Activated CD8-positive, alpha-beta memory T cell treated with anti-CD3 and anti-CD28 coated beads, Interleukin-2, amount 10 ng/mL, durations not matched to agents 7 days and 5 days (primary cell): ENCODE measurements around the gene TBCD. TPM values are rescaled to one million over a fixed set of nuclear protein-coding genes. Genes with fewer than 3 reads are reported as not detected.
A peak's percentile ranks its signal among the peaks of the same experiment; 100 is the strongest.

Source experiments
- ATAC-seq: fragments of 150-1000 bp; cut with Tn5 transposase; one replicate; pipeline ENCODE4 v1.10.0; 2021; ENCODE audit warnings: moderate library complexity
- CTCF ChIA-PET: fragments of 350-600 bp; sonication (Branson Sonifier 250); formaldehyde crosslinking; loops from one replicate; lab custom pipeline; 2021; ENCODE audit warnings: antibody characterized with exemption; lab: Charles Lee
- DNase-seq: peaks from one replicate; pipeline ENCODE4 v3.0.0-alpha.2; 2020
- H3K27ac Mint-ChIP-seq: one replicate; pipeline ENCODE4 v1.8.0; 2021; ENCODE audit warnings: mild to moderate bottlenecking, mixed read lengths
- H3K27me3 Mint-ChIP-seq: one replicate; pipeline ENCODE4 v1.8.0; 2021; ENCODE audit warnings: mixed read lengths
- H3K36me3 Mint-ChIP-seq: one replicate; pipeline ENCODE4 v1.8.0; 2021; ENCODE audit warnings: mild to moderate bottlenecking, mixed read lengths
- H3K4me1 Mint-ChIP-seq: one replicate; pipeline ENCODE4 v1.8.0; 2021; ENCODE audit warnings: mixed read lengths
- H3K4me3 Mint-ChIP-seq: one replicate; pipeline ENCODE4 v1.8.0; 2021; ENCODE audit warnings: mild to moderate bottlenecking, moderate library complexity, mixed read lengths
- H3K9me3 Mint-ChIP-seq: one replicate; pipeline ENCODE4 v1.8.0; 2022; ENCODE audit warnings: low read depth, mixed read lengths
- total RNA-seq, 2 experiments: library from RNA; stranded (reverse); gene quantifications; one replicate each; pipeline ENCODE4 v1.2.3, GENCODE V29; 2021

The TBCD gene
- total RNA-seq, 2 experiments from 2014 or later, result 105 to 157 TPM

DNA sequence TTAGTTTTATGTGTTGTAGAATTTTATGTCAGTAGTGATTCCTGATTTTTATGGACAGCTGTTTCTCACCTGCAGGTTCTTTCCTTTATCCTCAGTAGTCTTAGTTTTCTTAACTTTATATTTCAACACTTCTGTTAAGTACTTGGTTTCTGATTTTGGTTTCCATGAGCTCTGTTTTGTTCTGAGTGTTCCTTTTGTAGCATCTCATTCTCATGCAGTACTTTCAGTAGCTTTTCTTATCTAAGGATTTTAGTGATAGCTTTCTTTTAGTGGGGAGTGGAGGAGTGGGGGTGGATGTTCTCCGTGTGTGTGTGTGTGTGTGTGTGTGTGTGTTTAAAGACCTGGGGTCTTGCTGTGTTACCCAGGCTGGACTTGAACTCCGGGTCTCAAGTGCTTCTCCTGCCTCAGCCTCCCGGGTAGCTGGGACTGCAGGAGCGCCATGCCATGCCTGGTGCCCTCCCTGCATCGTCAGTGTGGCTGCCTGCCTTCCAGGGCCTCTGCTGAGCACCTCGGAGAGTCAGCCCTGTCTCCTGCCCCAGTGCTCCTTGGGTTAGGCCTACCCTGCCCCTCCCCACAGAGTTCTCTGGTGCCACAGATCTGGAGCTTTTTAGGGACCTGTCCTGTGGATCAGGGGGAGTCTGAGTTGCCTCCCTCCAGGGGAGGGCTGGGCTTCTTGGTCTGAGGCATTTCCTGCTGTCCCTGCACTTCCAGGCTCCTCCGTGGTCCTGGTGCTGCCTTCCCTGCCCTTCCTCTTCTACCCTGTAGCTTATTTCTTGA lies 92.2 kb downstream of the TBCD start:
- ATAC-seq, result no peak
- no peaks in the 10 kb centered on the region for H3K27me3 Mint-ChIP-seq

DNA sequence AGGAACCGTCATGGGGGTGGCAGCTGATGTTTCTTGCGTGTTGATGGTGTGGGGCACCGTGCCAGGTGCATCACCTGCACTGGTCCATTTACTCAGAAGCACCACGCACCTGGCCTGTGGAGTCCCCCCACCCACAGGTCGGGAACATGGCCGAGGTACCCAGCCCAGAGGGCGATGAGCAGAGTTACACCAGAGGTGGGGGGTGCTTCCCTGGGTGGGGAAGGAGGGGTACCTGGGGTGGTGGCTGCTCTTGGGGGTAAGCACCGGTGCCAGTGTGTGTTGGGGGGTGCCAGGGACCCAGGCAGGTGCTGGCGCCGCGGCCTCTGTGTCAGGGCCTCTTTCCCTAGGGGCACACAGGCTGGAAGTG lies 92.9 kb downstream of the TBCD start:
- no peaks in the 10 kb centered on the region for H3K27me3 Mint-ChIP-seq
- H3K9me3 Mint-ChIP-seq, result no peaks in the 10 kb centered on the region
- ATAC-seq, result no peak
- H3K4me1 Mint-ChIP-seq, result peaks cover 11% of the 10 kb centered on the region
- CTCF ChIA-PET, result interaction anchor here (1.3 kb wide), 1 partner anchor 66 kb away, joined by 3 read pairs; no protein-coding TSS in a partner anchor
- H3K27ac Mint-ChIP-seq, result no peak overlapping the region
- DNase-seq, result no peak
- no peak overlapping the region for H3K4me3 Mint-ChIP-seq
- peaks cover 2% of the 10 kb centered on the region for H3K36me3 Mint-ChIP-seq

More for the DNA sequence above, 92.2 kb downstream of the TBCD start:
- Mint-ChIP-seq H3K4me1 (peaks cover 8% of the 10 kb centered on the region), H3K27ac (peak overlapping the region; percentile 29), H3K9me3 (no peaks in the 10 kb centered on the region), H3K36me3 (no peaks in the 10 kb centered on the region), H3K4me3 (no peak overlapping the region)
- DNase-seq, result no peak
- CTCF ChIA-PET, result interaction anchor here (1.3 to 1.7 kb wide), 2 partner anchors 62 to 65 kb away, joined by 3 read pairs; no protein-coding TSS in a partner anchor

DNA sequence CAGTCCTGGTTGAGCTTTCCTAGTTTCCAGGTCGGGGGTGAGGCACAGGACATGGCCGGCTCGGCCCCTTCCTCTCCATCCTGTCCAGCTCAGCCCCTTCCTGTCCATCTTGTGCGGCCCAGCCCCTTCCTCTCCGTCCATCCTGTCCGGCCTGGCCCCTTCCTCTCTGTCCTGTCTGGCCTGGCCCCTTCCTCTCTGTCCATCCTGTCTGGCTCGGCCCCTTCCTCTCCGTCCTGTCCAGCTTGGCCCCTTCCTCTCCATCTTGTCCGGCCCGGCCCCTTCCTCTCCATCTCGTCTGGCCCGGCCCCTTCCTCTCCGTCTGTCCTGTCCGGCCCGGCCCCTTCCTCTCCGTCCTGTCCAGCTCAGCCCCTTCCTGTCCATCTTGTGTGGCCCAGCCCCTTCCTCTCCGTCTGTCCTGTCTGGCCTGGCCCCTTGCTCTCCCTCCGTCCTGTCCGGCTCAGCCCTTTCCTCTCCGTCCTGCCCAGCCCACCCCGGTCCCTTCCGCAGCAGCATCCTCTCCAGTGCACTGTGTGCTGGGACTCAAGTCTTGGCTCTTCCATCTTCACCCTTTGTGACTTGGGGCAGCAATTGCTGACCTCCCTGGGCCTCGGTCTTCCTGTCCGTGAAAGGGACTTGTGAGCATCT lies 93.4 kb downstream of the TBCD start:
- Mint-ChIP-seq H3K27me3 (no peaks in the 10 kb centered on the region), H3K9me3 (no peaks in the 10 kb centered on the region), H3K36me3 (peaks cover 2% of the 10 kb centered on the region), H3K4me1 (peaks cover 11% of the 10 kb centered on the region), H3K4me3 (no peak overlapping the region), H3K27ac (no peak overlapping the region)
- ATAC-seq, result no peak
- CTCF ChIA-PET, result no interaction called here
- no peak for DNase-seq

DNA sequence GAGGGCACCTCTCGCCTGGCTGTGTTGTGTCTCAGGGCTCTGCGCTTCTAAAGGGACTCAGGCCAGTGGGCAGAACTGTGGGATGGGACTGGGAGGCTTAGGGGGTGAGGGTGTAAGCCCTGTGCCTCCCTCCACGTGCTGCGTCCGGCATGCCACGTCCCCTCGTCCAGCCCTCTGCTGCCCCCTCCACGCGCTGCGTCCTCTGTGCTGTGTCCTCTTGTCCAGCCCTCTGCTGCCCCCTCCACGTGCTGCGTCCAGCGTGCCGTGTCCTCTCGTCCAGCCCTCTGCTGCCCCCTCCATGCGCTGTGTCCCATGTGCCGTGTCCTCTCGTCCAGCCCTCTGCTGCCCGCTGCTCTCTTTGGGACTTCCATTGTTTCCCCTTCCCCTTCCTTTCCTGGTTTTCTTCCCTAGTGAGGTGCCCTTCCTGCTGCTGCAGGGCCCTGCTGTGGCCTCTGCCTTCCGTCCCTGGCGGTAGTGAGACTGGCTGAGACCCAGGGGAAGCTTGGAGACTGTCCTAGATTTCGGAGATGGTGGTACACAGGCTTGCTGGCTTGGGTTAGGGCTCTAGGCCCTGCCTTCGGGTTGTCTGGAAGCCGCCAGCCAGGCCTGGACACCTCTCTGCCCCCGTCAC lies 94.3 kb downstream of the TBCD start:
- DNase-seq (no peak), ATAC-seq (no peak)
- no peaks in the 10 kb centered on the region for H3K27me3 Mint-ChIP-seq
- H3K9me3 Mint-ChIP-seq, result no peaks in the 10 kb centered on the region
- CTCF ChIA-PET, result no interaction called here
- no peak overlapping the region for H3K4me3 Mint-ChIP-seq
- peaks cover 11% of the 10 kb centered on the region for H3K4me1 Mint-ChIP-seq
- peaks cover 4% of the 10 kb centered on the region for H3K36me3 Mint-ChIP-seq
- H3K27ac Mint-ChIP-seq, result no peak overlapping the region

DNA sequence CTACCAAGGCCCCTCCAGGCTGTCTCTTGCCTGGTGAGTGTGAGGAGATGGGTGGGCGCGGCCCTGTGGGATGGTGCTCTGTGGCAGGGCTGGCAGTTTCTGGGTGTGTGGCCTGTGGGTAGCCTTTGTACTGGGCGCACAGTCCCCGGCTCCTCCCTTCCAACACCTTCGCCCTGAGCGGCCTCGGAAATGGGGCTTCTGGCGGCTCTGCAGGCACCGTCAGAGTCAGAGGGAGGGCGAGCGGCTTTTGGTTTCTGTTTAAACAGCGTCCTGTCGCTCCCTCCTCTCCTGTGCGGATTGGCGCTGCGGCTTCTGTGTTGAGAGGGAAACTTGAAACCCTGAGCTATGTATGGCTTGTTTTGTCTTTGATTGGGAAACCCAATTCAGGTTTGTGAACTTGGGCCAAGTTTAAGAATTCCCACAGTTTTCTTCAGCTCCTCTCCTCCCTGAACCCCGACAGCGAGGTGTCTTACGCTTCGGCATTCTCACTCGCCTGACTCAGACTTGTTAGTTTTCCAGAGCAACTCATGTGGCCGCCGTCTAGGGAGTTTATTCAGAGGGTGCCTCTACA lies 96.2 kb downstream of the TBCD start:
- H3K27me3 Mint-ChIP-seq, result no peaks in the 10 kb centered on the region
- peaks cover 4% of the 10 kb centered on the region for H3K36me3 Mint-ChIP-seq
- peaks cover 11% of the 10 kb centered on the region for H3K4me1 Mint-ChIP-seq
- no peaks in the 10 kb centered on the region for H3K9me3 Mint-ChIP-seq
- peak overlapping the region; percentile 61 for H3K4me3 Mint-ChIP-seq
- CTCF ChIA-PET, result no interaction called here
- ATAC-seq, result peak; percentile 96
- H3K27ac Mint-ChIP-seq, result peak overlapping the region; percentile 75
- DNase-seq, result peak; percentile 79

DNA sequence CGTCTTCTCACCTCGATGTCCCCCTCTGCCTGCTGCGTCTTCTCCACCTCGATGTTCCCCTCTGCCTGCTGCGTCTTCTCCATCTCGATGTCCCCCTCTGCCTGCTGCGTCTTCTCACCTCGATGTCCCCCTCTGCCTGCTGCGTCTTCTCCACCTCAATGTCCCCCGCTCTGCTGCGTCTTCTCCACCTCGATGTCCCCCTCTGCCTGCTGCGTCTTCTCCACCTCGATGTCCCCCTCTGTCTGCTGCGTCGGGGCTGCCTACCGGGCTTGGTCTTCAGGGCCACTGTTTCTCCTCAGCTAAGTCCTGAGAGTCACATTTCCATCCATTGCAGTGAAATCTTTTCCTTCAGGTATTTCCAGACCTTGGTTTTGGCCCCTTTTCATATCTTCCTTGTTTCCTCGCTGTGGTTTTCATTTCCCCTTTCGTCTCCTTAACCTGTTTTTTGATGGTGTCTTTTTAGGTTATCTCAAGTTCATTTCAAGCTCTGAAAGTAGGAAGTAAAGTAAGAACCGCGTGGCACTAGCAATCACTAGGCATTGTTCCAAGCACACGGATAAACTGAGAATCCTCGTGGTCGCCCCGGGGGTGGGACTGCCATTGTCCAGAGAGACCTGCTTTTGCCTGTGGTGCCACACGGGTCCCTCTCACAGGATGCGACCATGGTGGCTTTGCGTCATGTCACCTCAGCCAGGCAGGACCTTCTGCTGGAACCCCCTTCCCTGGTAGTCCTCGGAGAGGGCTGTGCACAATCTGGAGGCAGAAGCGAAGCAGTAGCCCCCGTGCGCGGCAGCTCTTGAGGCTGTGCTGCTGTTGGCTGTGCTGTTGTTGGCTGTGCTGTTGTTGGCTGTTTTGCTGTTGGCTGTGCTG lies 97.4 kb downstream of the TBCD start:
- Mint-ChIP-seq H3K27ac (no peak overlapping the region), H3K36me3 (peaks cover 4% of the 10 kb centered on the region), H3K4me1 (peaks cover 7% of the 10 kb centered on the region), H3K27me3 (no peaks in the 10 kb centered on the region), H3K4me3 (no peak overlapping the region), H3K9me3 (no peaks in the 10 kb centered on the region)
- CTCF ChIA-PET, result no interaction called here
- ATAC-seq (no peak), DNase-seq (no peak)

GRCh38 chr17:82851381-82851780 lies 99.5 kb downstream of the TBCD start:
- DNase-seq (no peak), ATAC-seq (no peak)
- no peak overlapping the region for H3K27ac Mint-ChIP-seq
- peaks cover 7% of the 10 kb centered on the region for H3K4me1 Mint-ChIP-seq
- H3K4me3 Mint-ChIP-seq, result no peak overlapping the region
- H3K9me3 Mint-ChIP-seq, result no peaks in the 10 kb centered on the region
- peaks cover 7% of the 10 kb centered on the region for H3K36me3 Mint-ChIP-seq
- no peaks in the 10 kb centered on the region for H3K27me3 Mint-ChIP-seq
- CTCF ChIA-PET, result no interaction called here

- peaks cover 13% of the 10 kb centered on the region for H3K4me1 Mint-ChIP-seq
- no peaks in the 10 kb centered on the region for H3K9me3 Mint-ChIP-seq
- ATAC-seq (no peak), DNase-seq (no peak)
- CTCF ChIA-PET, result interaction anchor here (1.7 kb wide), 1 partner anchor 33 kb away, joined by 3 read pairs; no protein-coding TSS in a partner anchor
- H3K27ac Mint-ChIP-seq, result no peak overlapping the region
- peaks cover 12% of the 10 kb centered on the region for H3K36me3 Mint-ChIP-seq
- H3K27me3 Mint-ChIP-seq, result no peaks in the 10 kb centered on the region
- H3K4me3 Mint-ChIP-seq, result no peak overlapping the region
Observed at GRCh38 chr17:82854226-82854625, 102.4 kb downstream of the TBCD start.

DNA sequence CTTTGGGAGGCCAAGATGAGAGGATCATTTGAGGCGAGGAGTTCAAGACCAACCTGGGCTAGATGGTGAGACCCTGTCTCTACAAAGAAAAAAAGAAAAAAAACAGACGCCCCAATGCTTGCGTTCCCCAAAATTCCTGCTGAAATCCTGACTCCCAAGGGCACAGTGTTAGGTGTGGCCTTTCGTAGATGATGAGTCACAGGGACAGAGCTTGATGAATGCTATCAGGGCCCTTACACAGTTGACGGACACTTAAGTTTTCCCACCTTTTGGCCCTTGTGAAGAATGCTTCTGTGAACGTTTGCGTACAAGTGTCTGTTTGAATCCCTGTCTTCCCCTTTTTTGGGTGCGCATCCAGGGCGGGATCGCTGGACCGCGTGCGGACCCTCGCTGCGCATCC lies 104.5 kb downstream of the TBCD start:
- CTCF ChIA-PET, result interaction anchor here (1.6 to 1.9 kb wide), 2 partner anchors 18 to 74 kb away, joined by 4 to 5 read pairs; no protein-coding TSS in a partner anchor
- H3K4me1 Mint-ChIP-seq, result peaks cover 26% of the 10 kb centered on the region
- no peaks in the 10 kb centered on the region for H3K27me3 Mint-ChIP-seq
- H3K4me3 Mint-ChIP-seq, result no peak overlapping the region
- H3K36me3 Mint-ChIP-seq, result peaks cover 7% of the 10 kb centered on the region
- no peak for DNase-seq
- no peak overlapping the region for H3K27ac Mint-ChIP-seq
- no peaks in the 10 kb centered on the region for H3K9me3 Mint-ChIP-seq
- ATAC-seq, result no peak

GRCh38 chr17:82858376-82859126 lies 106.7 kb downstream of the TBCD start:
- H3K4me1 Mint-ChIP-seq, result peaks cover 44% of the 10 kb centered on the region
- no peak for DNase-seq
- H3K27me3 Mint-ChIP-seq, result no peaks in the 10 kb centered on the region
- H3K9me3 Mint-ChIP-seq, result no peaks in the 10 kb centered on the region
- CTCF ChIA-PET, result interaction anchor here (1.0 to 1.6 kb wide), 2 partner anchors 27 to 34 kb away, joined by 3 to 6 read pairs; no protein-coding TSS in a partner anchor
- ATAC-seq, result no peak
- H3K4me3 Mint-ChIP-seq, result no peak overlapping the region
- peaks cover 7% of the 10 kb centered on the region for H3K36me3 Mint-ChIP-seq
- H3K27ac Mint-ChIP-seq, result peak overlapping the region; percentile 85

GRCh38 chr17:82859431-82860403 lies 107.9 kb downstream of the TBCD start:
- Mint-ChIP-seq H3K36me3 (peaks cover 7% of the 10 kb centered on the region), H3K27ac (peak overlapping the region; percentile 85), H3K9me3 (no peaks in the 10 kb centered on the region), H3K4me1 (peaks cover 55% of the 10 kb centered on the region), H3K4me3 (peak overlapping the region; percentile 77), H3K27me3 (no peaks in the 10 kb centered on the region)
- CTCF ChIA-PET, result interaction anchor here (1.0 to 1.6 kb wide), 3 partner anchors 25 to 192 kb away, joined by 3 to 6 read pairs (median 3); no protein-coding TSS in a partner anchor
- ATAC-seq (peak; percentile 28), DNase-seq (peak; percentile 76)
